OCI-LY3 (cell line): ENCODE data around the gene CYTH1.

ENCODE experiments used
- H2AFZ ChIP-seq: fragments of 200-600, 300-600 bp; shearing (Covaris generic); 2 replicates; pipeline ENCODE4 v1.6.0; 2014; ENCODE audit warnings: antibody characterized with exemption, low read depth, low read length
- H3K27ac ChIP-seq: fragments of 200-600, 300-600 bp; sonication (generic); 2 replicates; pipeline ENCODE4 v1.5.1; 2014; ENCODE audit warnings: mild to moderate bottlenecking, low read length, moderate library complexity, mixed read lengths
- H3K27me3 ChIP-seq: fragments of 200-600, 300-600 bp; sonication (generic); 2 replicates; pipeline ENCODE4 v1.6.1; 2014; ENCODE audit warnings: low read depth, low read length, mixed read lengths
- H3K36me3 ChIP-seq: fragments of 200-600, 300-600 bp; sonication (generic); replicated peaks from 2 replicates; pipeline ENCODE3; 2014; ENCODE audit warnings: low read depth, low read length, mixed read lengths
- H3K4me1 ChIP-seq: fragments of 300-600, 200-600 bp; sonication (generic); 2 replicates; pipeline ENCODE4 v1.6.1; 2014; ENCODE audit warnings: low read length, mixed read lengths
- H3K4me2 ChIP-seq: fragments of 200-600, 300-600 bp; sonication (generic); 2 replicates; pipeline ENCODE4 v1.6.1; 2014; ENCODE audit warnings: low read length, mixed read lengths
- H3K4me3 ChIP-seq: fragments of 300-600, 200-600 bp; sonication (generic); 2 replicates; pipeline ENCODE4 v1.5.1; 2014; ENCODE audit warnings: antibody characterized with exemption, mild to moderate bottlenecking, low read length, moderate library complexity
- H3K79me2 ChIP-seq: fragments of 300-600, 200-600 bp; shearing (Covaris generic); 2 replicates; pipeline ENCODE4 v1.6.1; 2014; ENCODE audit warnings: mild to moderate bottlenecking, low read length, mixed read lengths
- H3K9ac ChIP-seq: fragments of 300-600, 200-600 bp; shearing (Covaris generic); 2 replicates; pipeline ENCODE4 v1.6.0; 2014; ENCODE audit warnings: mild to moderate bottlenecking, low read length, moderate library complexity
- H3K9me3 ChIP-seq: fragments of 200-600, 300-600 bp; shearing (Covaris generic); 2 replicates; pipeline ENCODE4 v1.6.1; 2014; ENCODE audit warnings: low read length, mixed read lengths; ENCODE audit not compliant: insufficient read depth
- H4K20me1 ChIP-seq: fragments of 200-600, 300-600 bp; sonication (generic); 2 replicates; pipeline ENCODE4 v1.6.1; 2016; ENCODE audit warnings: low read length, mixed read lengths; ENCODE audit not compliant: insufficient read depth
- EZH2phosphoT487 ChIP-seq: fragments of 200-600 bp; shearing (Covaris generic); IDR thresholded peaks from 2 replicates; pipeline ENCODE4 v1.6.1; 2018; ENCODE audit warnings: antibody characterized with exemption, mixed run types, low read depth
- TF ChIP-seq, protein P1 (sequence below): fragments of 200-600, 300-600 bp; sonication (generic); IDR thresholded peaks from 2 replicates; pipeline ENCODE4 v1.5.1; 2014; ENCODE audit warnings: antibody characterized with exemption, low read length, low read depth

CYTH1 gene

GRCh38 chr17:78739331-78739931 is 42.6 kb downstream of the CYTH1 start:
- Histone ChIP-seq H3K9ac (no peak overlapping the region), H3K4me1 (peaks cover 29% of the 10 kb centered on the region), H4K20me1 (peaks cover 69% of the 10 kb centered on the region), H3K36me3 (peaks cover 8% of the 10 kb centered on the region), H3K4me3 (no peak overlapping the region), H3K79me2 (peaks cover 98% of the 10 kb centered on the region), H3K27me3 (no peaks in the 10 kb centered on the region), H2AFZ (no peak overlapping the region), H3K4me2 (no peak overlapping the region), H3K9me3 (no peaks in the 10 kb centered on the region), H3K27ac (no peak overlapping the region)
- TF ChIP-seq, protein P1, sequence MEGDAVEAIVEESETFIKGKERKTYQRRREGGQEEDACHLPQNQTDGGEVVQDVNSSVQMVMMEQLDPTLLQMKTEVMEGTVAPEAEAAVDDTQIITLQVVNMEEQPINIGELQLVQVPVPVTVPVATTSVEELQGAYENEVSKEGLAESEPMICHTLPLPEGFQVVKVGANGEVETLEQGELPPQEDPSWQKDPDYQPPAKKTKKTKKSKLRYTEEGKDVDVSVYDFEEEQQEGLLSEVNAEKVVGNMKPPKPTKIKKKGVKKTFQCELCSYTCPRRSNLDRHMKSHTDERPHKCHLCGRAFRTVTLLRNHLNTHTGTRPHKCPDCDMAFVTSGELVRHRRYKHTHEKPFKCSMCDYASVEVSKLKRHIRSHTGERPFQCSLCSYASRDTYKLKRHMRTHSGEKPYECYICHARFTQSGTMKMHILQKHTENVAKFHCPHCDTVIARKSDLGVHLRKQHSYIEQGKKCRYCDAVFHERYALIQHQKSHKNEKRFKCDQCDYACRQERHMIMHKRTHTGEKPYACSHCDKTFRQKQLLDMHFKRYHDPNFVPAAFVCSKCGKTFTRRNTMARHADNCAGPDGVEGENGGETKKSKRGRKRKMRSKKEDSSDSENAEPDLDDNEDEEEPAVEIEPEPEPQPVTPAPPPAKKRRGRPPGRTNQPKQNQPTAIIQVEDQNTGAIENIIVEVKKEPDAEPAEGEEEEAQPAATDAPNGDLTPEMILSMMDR: no peak
- no peak for TF ChIP-seq EZH2phosphoT487

DNA sequence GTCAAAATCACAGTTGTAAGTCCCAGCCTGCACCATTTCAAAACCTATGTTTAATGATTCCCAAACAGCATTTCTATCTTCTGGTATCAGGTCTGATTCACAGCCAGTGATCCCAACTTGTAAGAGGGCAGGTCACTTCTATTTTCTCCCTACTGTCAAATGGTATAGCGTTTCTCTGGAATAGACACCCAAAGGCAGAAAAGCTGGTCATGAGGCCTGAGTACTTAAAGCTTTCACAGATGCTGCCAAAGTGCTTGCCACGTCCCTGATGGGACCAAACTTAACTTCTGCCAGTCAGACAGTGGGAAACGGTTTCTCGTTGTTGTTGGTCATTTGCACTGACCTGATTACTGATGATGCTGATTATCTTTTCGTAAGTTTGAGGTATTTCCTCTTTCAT is 43.4 kb downstream of the CYTH1 start:
- Histone ChIP-seq H3K4me3 (no peak overlapping the region), H2AFZ (no peak overlapping the region), H3K27ac (no peak overlapping the region), H3K9ac (no peak overlapping the region), H3K36me3 (peaks cover 5% of the 10 kb centered on the region), H3K4me2 (no peak overlapping the region), H3K4me1 (peaks cover 36% of the 10 kb centered on the region), H3K79me2 (peaks cover 98% of the 10 kb centered on the region), H3K27me3 (no peaks in the 10 kb centered on the region), H4K20me1 (peaks cover 64% of the 10 kb centered on the region), H3K9me3 (no peaks in the 10 kb centered on the region)
- no peak for TF ChIP-seq EZH2phosphoT487
- TF ChIP-seq, protein P1: no peak

DNA sequence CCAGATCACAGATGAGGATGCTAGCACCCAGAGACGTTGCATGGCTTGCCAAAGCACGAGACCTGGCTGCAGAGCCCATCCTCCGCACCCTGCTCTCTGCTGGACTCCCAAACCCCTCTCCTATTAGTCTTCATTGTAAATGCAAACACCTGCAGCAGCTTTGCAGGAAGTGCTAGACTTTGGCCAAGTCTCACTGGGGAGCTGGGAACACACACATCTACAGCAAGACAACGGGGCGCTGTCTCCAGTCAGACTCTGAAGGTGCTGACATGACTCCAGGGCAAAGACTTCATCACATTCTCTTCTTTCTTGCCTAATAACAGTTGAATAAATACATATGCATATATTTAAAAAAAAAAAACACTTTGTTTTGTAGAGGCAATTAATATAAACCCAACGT is 43.8 kb downstream of the CYTH1 start:
- H3K4me1 ChIP-seq: peaks cover 40% of the 10 kb centered on the region

DNA sequence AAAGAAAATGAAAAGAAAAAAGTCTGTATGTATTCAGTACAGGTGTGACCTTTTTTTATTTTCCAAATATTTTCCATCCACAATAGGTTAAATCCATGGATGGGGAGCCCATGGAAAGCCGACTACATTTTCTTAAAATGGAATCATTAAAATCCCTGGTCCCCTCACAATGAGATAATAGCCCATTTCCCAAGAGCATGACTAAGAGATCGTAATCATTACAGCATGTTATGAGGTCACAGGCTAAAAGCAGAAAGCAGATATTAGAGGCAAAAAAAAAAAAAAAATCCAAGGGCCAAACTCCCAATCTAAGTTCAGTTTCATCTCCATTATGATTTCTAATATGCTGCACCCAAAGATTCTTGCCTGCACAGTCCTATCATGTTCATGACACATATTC is 44.7 kb downstream of the CYTH1 start:
- Histone ChIP-seq H3K27ac (no peak overlapping the region), H3K4me3 (peak overlapping the region; percentile 79; the same call in 1 of the 2 replicates), H3K27me3 (no peaks in the 10 kb centered on the region), H3K4me1 (peaks cover 44% of the 10 kb centered on the region), H4K20me1 (peaks cover 69% of the 10 kb centered on the region), H3K79me2 (peaks cover 99% of the 10 kb centered on the region), H3K9me3 (no peaks in the 10 kb centered on the region), H2AFZ (no peak overlapping the region), H3K36me3 (peaks cover 3% of the 10 kb centered on the region), H3K9ac (peak overlapping the region; percentile 77; the same call in 1 of the 2 replicates), H3K4me2 (peak overlapping the region; percentile 95)
- TF ChIP-seq, protein P1: no peak
- TF ChIP-seq EZH2phosphoT487: no peak

More for the DNA sequence above, 43.8 kb downstream of the CYTH1 start:
- no peak overlapping the region for H3K4me3 ChIP-seq
- H3K27me3 ChIP-seq: no peaks in the 10 kb centered on the region
- peaks cover 98% of the 10 kb centered on the region for H3K79me2 ChIP-seq
- no peak overlapping the region for H3K4me2 ChIP-seq
- H2AFZ ChIP-seq: no peak overlapping the region
- TF ChIP-seq, protein P1: no peak
- no peak for TF ChIP-seq EZH2phosphoT487
- no peaks in the 10 kb centered on the region for H3K9me3 ChIP-seq
- H4K20me1 ChIP-seq: peaks cover 64% of the 10 kb centered on the region
- no peak overlapping the region for H3K9ac ChIP-seq
- no peak overlapping the region for H3K27ac ChIP-seq
- peaks cover 5% of the 10 kb centered on the region for H3K36me3 ChIP-seq
